Loucy (cell line): ENCODE results near the gene SOWAHD.

ENCODE experiments used
- H2AFZ ChIP-seq: fragments of 200-600 bp; sonication (generic); 2 replicates; pipeline ENCODE4 v1.6.0; 2016; ENCODE audit warnings: antibody characterized with exemption, mild to moderate bottlenecking, low read length, moderate library complexity
- H3F3A ChIP-seq: fragments of 200-600 bp; 2 replicates; pipeline ENCODE4 v1.6.0; 2016; ENCODE audit warnings: antibody characterized with exemption, low read depth, mild to moderate bottlenecking
- H3K27me3 ChIP-seq: fragments of 200-600 bp; sonication (generic); 2 replicates; pipeline ENCODE4 v1.6.1; 2014; ENCODE audit warnings: low read length, mild to moderate bottlenecking; ENCODE audit not compliant: insufficient read depth, poor library complexity, severe bottlenecking
- H3K36me3 ChIP-seq: fragments of 200-600 bp; sonication (generic); 2 replicates; pipeline ENCODE4 v1.6.1; 2016; ENCODE audit warnings: low read length; ENCODE audit not compliant: insufficient read depth
- H3K4me1 ChIP-seq: fragments of 200-600 bp; sonication (generic); 2 replicates; pipeline ENCODE4 v1.5.1; 2014; ENCODE audit warnings: low read length, mild to moderate bottlenecking; ENCODE audit not compliant: insufficient read depth, poor library complexity, severe bottlenecking
- H3K4me2 ChIP-seq: fragments of 200-600 bp; sonication (generic); 2 replicates; pipeline ENCODE4 v1.6.0; 2014; ENCODE audit warnings: antibody characterized with exemption, low read length, low read depth, mild to moderate bottlenecking; ENCODE audit not compliant: poor library complexity, severe bottlenecking
- H3K4me3 ChIP-seq: fragments of 200-600 bp; sonication (generic); 2 replicates; pipeline ENCODE4 v1.5.1; 2014; ENCODE audit warnings: low read length, mild to moderate bottlenecking, mixed read lengths; ENCODE audit not compliant: poor library complexity, severe bottlenecking
- H3K79me2 ChIP-seq: fragments of 200-600 bp; sonication (generic); 2 replicates; pipeline ENCODE4 v1.6.1; 2014; ENCODE audit warnings: low read length; ENCODE audit not compliant: insufficient read depth
- H3K9ac ChIP-seq: fragments of 200-600 bp; sonication (generic); 2 replicates; pipeline ENCODE4 v1.6.0; 2014; ENCODE audit warnings: mild to moderate bottlenecking, low read depth, low read length, moderate library complexity; ENCODE audit not compliant: poor library complexity, severe bottlenecking
- H3K9me2 ChIP-seq: fragments of 200-600 bp; sonication (generic); replicated peaks from 2 replicates; pipeline ENCODE4 v1.6.1; 2016; ENCODE audit warnings: low read depth, low read length, mixed read lengths
- H3K9me3 ChIP-seq: fragments of 200-600 bp; sonication (generic); 2 replicates; pipeline ENCODE4 v1.6.1; 2014; ENCODE audit warnings: mild to moderate bottlenecking, antibody characterized with exemption, low read length, low read depth; ENCODE audit not compliant: insufficient read depth
- H4K20me1 ChIP-seq: fragments of 200-600 bp; sonication (generic); 2 replicates; pipeline ENCODE4 v1.6.0; 2014; ENCODE audit warnings: antibody characterized with exemption, low read length, mild to moderate bottlenecking; ENCODE audit not compliant: insufficient read depth, poor library complexity, severe bottlenecking
- CTCF ChIP-seq: fragments of 200-600 bp; sonication (generic); conservative IDR thresholded peaks from 2 replicates; pipeline ENCODE4 v1.5.1; 2014; ENCODE audit warnings: mild to moderate bottlenecking, antibody characterized with exemption, low read length
- EZH2phosphoT487 ChIP-seq: fragments of 200-600 bp; IDR thresholded peaks from 2 replicates; pipeline ENCODE4 v1.6.1; 2018; ENCODE audit warnings: antibody characterized with exemption, mild to moderate bottlenecking, moderate library complexity, borderline replicate concordance

Gene SOWAHD

DNA sequence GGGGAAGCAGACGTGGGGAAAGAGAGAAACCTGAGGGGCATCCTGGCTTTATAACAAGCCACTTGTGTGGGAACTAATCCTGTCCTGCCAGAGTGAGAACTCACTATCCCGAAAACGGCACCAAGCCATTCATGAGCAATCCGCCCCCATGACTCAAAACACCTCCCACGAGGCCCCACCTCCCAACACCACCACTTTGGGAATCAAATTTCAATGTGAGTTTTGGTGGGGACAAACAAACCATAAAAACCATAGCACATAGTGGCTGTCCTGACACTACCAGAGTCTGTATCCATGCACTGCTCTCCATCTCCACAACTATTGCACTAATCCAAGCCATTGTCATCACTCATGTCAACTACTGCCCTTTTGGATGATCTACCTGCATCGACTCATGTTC, 36.9 kb upstream of the SOWAHD start:
- H3K9me3 ChIP-seq: no peaks in the 10 kb centered on the region
- H3K4me1 ChIP-seq: no peaks in the 10 kb centered on the region
- H3K9ac ChIP-seq: no peak overlapping the region
- H3K4me3 ChIP-seq: no peak overlapping the region
- no peak overlapping the region for H3K4me2 ChIP-seq
- no peaks in the 10 kb centered on the region for H4K20me1 ChIP-seq
- TF ChIP-seq EZH2phosphoT487 (no peak), CTCF (no peak)
- no peaks in the 10 kb centered on the region for H3K9me2 ChIP-seq
- no peaks in the 10 kb centered on the region for H3K79me2 ChIP-seq
- H3K36me3 ChIP-seq: no peaks in the 10 kb centered on the region
- no peaks in the 10 kb centered on the region for H3K27me3 ChIP-seq
- H3F3A ChIP-seq: no peaks in the 10 kb centered on the region
- H2AFZ ChIP-seq: no peak overlapping the region

DNA sequence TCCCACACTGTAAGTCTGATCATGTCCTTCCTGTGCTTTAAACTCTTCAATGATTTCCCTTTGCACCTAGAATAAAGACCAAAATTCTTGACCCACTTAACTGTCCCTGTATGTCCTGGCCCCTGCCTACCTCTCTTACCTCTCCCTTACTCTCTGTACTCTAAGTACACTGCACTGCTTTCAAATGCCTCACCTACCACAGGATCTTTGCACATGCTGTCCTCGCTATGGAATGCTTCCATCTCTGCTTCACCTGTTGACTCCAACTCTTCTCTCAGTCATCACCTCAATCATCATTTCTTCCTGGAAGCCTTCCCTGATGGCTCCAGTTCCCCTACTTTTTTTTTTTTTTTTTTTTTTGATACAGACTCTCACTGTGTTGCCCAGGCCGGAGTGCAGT, 36.5 kb upstream of the SOWAHD start:
- no peaks in the 10 kb centered on the region for H3F3A ChIP-seq
- no peak overlapping the region for H3K4me2 ChIP-seq
- H4K20me1 ChIP-seq: no peaks in the 10 kb centered on the region
- TF ChIP-seq EZH2phosphoT487: no peak
- TF ChIP-seq CTCF: no peak
- H3K9me3 ChIP-seq: no peaks in the 10 kb centered on the region
- no peaks in the 10 kb centered on the region for H3K9me2 ChIP-seq
- H3K79me2 ChIP-seq: no peaks in the 10 kb centered on the region
- no peak overlapping the region for H3K9ac ChIP-seq
- H3K4me1 ChIP-seq: no peaks in the 10 kb centered on the region
- H3K36me3 ChIP-seq: no peaks in the 10 kb centered on the region
- no peak overlapping the region for H2AFZ ChIP-seq
- no peak overlapping the region for H3K4me3 ChIP-seq
- no peaks in the 10 kb centered on the region for H3K27me3 ChIP-seq

DNA sequence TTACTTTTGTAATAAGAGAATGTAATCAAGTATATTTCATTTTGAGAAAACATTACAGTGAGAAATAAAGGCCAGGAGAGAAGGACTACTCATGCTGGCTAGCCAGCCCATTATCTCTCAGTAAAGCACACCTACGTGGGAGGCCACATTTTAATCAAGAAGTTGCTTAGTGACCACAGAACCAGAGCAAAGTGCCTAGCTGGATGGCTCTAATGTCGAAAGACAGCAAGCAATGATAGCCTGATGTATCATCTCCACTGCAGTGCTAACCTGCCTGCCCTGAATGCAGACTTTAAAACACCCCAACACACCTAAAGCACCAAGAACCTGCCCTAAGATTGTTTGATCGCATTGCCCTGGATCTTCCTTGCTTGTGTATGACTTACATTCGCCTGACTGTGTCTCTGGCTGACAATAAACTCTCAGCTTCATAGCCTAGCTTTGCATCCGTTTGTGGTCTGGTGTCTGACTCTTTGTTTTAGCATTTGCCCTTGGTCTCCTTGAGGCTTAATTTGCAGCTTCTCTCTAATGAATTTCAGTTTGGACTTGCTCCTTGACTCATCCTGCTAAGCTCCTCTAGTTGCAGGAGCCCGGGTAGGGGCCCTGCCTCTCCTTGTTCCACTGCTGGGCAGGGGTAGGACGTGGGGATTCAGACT, 31.4 kb upstream of the SOWAHD start:
- H3K9me2 ChIP-seq: no peaks in the 10 kb centered on the region
- H3K36me3 ChIP-seq: no peaks in the 10 kb centered on the region
- H3K27me3 ChIP-seq: no peaks in the 10 kb centered on the region
- H3K9ac ChIP-seq: peak overlapping the region; percentile 40
- peaks cover 3% of the 10 kb centered on the region for H3K4me1 ChIP-seq
- TF ChIP-seq EZH2phosphoT487: no peak
- no peak for TF ChIP-seq CTCF
- peak overlapping the region; percentile 34 for H3K4me3 ChIP-seq
- peak overlapping the region; percentile 60 for H3K4me2 ChIP-seq
- peak overlapping the region; percentile 90 for H2AFZ ChIP-seq
- no peaks in the 10 kb centered on the region for H3F3A ChIP-seq
- no peaks in the 10 kb centered on the region for H3K9me3 ChIP-seq
- H4K20me1 ChIP-seq: no peaks in the 10 kb centered on the region
- H3K79me2 ChIP-seq: no peaks in the 10 kb centered on the region
